HepG2 (cell line): ENCODE data around the gene RTEL1. TPM values are rescaled to one million over a fixed set of nuclear protein-coding genes. Genes with fewer than 3 reads are reported as not detected.

Experiments
- JUN ChIP-seq: sonication (generic); formaldehyde crosslinking; IDR thresholded peaks from 2 replicates; pipeline ENCODE4 v1.4.0; 2020; ENCODE audit warnings: mild to moderate bottlenecking, missing genetic modification reagents
- NFE2L2 ChIP-seq: fragments of 150-350 bp; IDR thresholded peaks from 2 replicates; pipeline ENCODE4 v1.6.1; 2014; ENCODE audit warnings: low read length
- SMARCC2 ChIP-seq: fragments of 450-650 bp; IDR thresholded peaks from 2 replicates; pipeline ENCODE4 v1.6.1; 2017; ENCODE audit warnings: antibody characterized with exemption, mild to moderate bottlenecking
- SNRNP70 ChIP-seq: fragments of 200-400 bp; formaldehyde crosslinking; IDR thresholded peaks from 2 replicates; pipeline ENCODE4 v1.6.1; 2017; ENCODE audit warnings: mild to moderate bottlenecking, low read depth, low read length, moderate library complexity
- SP1 ChIP-seq, 2 experiments: fragments of 450-650 bp in 1 of 2; sonication (generic) in 1 of 2; formaldehyde crosslinking in 1 of 2; IDR thresholded peaks; 2 replicates each; pipeline versions ENCODE4 v1.4.0 to v1.6.1; 2016 to 2020; ENCODE audit warnings: missing genetic modification reagents in 1 of 2
- SRSF4 ChIP-seq: fragments of 200-400 bp; formaldehyde crosslinking; IDR thresholded peaks from one replicate; pipeline ENCODE4 v1.6.1; 2018; ENCODE audit warnings: mild to moderate bottlenecking, low read depth, low read length, moderate library complexity; ENCODE audit not compliant: poor library complexity, severe bottlenecking
- ZC3H13 ChIP-seq: sonication (generic); formaldehyde crosslinking; IDR thresholded peaks from 2 replicates; pipeline ENCODE4 v1.8.1; 2023; ENCODE audit warnings: mild to moderate bottlenecking, missing genetic modification reagents, moderate library complexity
- ZFY ChIP-seq: sonication (generic); formaldehyde crosslinking; IDR thresholded peaks from 2 replicates; pipeline ENCODE4 v1.4.0; 2020; ENCODE audit warnings: missing genetic modification reagents
- ZNF142 ChIP-seq: sonication (generic); formaldehyde crosslinking; IDR thresholded peaks from 2 replicates; pipeline ENCODE4 v1.4.0; 2020; ENCODE audit warnings: missing genetic modification reagents
- ZNF337 ChIP-seq: sonication (generic); formaldehyde crosslinking; IDR thresholded peaks from 2 replicates; pipeline ENCODE4 v1.5.1; 2020; ENCODE audit warnings: missing genetic modification reagents, low read depth, mild to moderate bottlenecking, borderline replicate concordance
- ZNF552 ChIP-seq: sonication (generic); formaldehyde crosslinking; IDR thresholded peaks from 2 replicates; pipeline ENCODE4 v1.9.0; 2022; ENCODE audit warnings: missing genetic modification reagents, mild to moderate bottlenecking, borderline replicate concordance
- ZNF605 ChIP-seq: sonication (generic); formaldehyde crosslinking; IDR thresholded peaks from 2 replicates; pipeline ENCODE4 v1.8.0; 2022; ENCODE audit warnings: mild to moderate bottlenecking, missing genetic modification reagents
- ZNF772 ChIP-seq: sonication (generic); formaldehyde crosslinking; IDR thresholded peaks from 2 replicates; pipeline ENCODE4 v1.5.0; 2020; ENCODE audit warnings: mild to moderate bottlenecking, missing genetic modification reagents
- polyA plus RNA-seq, 8 experiments: library from polyadenylated mRNA; depleted of rRNA in 3 of 8; stranded (reverse) in 7 of 8; unstranded in 1 of 8; fragments of >200 nt; fragmentation: Illumina TruSeq in 4 of 8; extraction: Trizol in 4 of 8; gene quantifications; 2 replicates each; pipeline versions ENCODE4 v1.2.1 to v1.2.3, GENCODE V29; 2011 to 2016; ENCODE audit warnings: low read depth in 4 of 8, missing spikeins in 1 of 8, mixed read lengths in 1 of 8; ENCODE audit not compliant: insufficient read depth in 1 of 8
- total RNA-seq, 5 experiments: library from RNA; depleted of rRNA; stranded (reverse); fragments of >200 nt; fragmentation: Illumina TruSeq; extraction: Trizol; gene quantifications; 2 replicates each; pipeline ENCODE4 v1.2.3, GENCODE V29; 2016; ENCODE audit warnings: low read depth in 1 of 5
- TF ChIP-seq, protein P1 (sequence below): sonication (generic); formaldehyde crosslinking; IDR thresholded peaks from 2 replicates; pipeline ENCODE4 v1.4.0; 2020; ENCODE audit warnings: missing genetic modification reagents, borderline replicate concordance
- TF ChIP-seq, protein P2 (sequence below): sonication (generic); formaldehyde crosslinking; IDR thresholded peaks from 2 replicates; pipeline ENCODE4 v1.4.0; 2020; ENCODE audit warnings: missing genetic modification reagents

RTEL1 gene
- total and polyA plus RNA-seq, 2 of the 13 experiments (the other 11 are each of a cell fraction or from before 2014, with no cell fraction given), result 21.8 to 36.4 TPM

GRCh38 chr20:63628246-63628975 lies 29.7 kb upstream of the RTEL1 start (continued):
- TF ChIP-seq ZNF142 (CRISPR knock-in tag) (peak; percentile 86), ZC3H13 (CRISPR knock-in tag) (peak; percentile 59; the same call in 1 of the 2 replicates), ZNF337 (CRISPR knock-in tag) (peak; percentile 96), ZNF605 (CRISPR knock-in tag) (peak; percentile 96), JUN (CRISPR knock-in tag) (0 out of 2 replicates have a peak, but pooled peaks have one; percentile 34), ZFY (CRISPR knock-in tag) (peak; percentile 89), ZNF772 (CRISPR knock-in tag) (peak; percentile 96), SP1 (IDR thresholded peaks at IDR 0.05) (no peak), SP1 (CRISPR knock-in tag; IDR thresholded peaks at IDR 0.05) (peak; percentile 97), SRSF4 (no peak), ZNF552 (0 out of 2 replicates have a peak, but pooled peaks have one; percentile 26), SNRNP70 (no peak), SMARCC2 (no peak), NFE2L2 (no peak)
- TF ChIP-seq, protein P1, sequence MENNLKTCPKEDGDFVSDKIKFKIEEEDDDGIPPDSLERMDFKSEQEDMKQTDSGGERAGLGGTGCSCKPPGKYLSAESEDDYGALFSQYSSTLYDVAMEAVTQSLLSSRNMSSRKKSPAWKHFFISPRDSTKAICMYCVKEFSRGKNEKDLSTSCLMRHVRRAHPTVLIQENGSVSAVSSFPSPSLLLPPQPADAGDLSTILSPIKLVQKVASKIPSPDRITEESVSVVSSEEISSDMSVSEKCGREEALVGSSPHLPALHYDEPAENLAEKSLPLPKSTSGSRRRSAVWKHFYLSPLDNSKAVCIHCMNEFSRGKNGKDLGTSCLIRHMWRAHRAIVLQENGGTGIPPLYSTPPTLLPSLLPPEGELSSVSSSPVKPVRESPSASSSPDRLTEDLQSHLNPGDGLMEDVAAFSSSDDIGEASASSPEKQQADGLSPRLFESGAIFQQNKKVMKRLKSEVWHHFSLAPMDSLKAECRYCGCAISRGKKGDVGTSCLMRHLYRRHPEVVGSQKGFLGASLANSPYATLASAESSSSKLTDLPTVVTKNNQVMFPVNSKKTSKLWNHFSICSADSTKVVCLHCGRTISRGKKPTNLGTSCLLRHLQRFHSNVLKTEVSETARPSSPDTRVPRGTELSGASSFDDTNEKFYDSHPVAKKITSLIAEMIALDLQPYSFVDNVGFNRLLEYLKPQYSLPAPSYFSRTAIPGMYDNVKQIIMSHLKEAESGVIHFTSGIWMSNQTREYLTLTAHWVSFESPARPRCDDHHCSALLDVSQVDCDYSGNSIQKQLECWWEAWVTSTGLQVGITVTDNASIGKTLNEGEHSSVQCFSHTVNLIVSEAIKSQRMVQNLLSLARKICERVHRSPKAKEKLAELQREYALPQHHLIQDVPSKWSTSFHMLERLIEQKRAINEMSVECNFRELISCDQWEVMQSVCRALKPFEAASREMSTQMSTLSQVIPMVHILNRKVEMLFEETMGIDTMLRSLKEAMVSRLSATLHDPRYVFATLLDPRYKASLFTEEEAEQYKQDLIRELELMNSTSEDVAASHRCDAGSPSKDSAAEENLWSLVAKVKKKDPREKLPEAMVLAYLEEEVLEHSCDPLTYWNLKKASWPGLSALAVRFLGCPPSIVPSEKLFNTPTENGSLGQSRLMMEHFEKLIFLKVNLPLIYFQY (CRISPR knock-in tag), result peak; percentile 88
- TF ChIP-seq, protein P2, sequence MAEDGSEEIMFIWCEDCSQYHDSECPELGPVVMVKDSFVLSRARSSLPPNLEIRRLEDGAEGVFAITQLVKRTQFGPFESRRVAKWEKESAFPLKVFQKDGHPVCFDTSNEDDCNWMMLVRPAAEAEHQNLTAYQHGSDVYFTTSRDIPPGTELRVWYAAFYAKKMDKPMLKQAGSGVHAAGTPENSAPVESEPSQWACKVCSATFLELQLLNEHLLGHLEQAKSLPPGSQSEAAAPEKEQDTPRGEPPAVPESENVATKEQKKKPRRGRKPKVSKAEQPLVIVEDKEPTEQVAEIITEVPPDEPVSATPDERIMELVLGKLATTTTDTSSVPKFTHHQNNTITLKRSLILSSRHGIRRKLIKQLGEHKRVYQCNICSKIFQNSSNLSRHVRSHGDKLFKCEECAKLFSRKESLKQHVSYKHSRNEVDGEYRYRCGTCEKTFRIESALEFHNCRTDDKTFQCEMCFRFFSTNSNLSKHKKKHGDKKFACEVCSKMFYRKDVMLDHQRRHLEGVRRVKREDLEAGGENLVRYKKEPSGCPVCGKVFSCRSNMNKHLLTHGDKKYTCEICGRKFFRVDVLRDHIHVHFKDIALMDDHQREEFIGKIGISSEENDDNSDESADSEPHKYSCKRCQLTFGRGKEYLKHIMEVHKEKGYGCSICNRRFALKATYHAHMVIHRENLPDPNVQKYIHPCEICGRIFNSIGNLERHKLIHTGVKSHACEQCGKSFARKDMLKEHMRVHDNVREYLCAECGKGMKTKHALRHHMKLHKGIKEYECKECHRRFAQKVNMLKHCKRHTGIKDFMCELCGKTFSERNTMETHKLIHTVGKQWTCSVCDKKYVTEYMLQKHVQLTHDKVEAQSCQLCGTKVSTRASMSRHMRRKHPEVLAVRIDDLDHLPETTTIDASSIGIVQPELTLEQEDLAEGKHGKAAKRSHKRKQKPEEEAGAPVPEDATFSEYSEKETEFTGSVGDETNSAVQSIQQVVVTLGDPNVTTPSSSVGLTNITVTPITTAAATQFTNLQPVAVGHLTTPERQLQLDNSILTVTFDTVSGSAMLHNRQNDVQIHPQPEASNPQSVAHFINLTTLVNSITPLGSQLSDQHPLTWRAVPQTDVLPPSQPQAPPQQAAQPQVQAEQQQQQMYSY, result no peak
